ENCODE data around the gene GPR3.

GPR3 gene

DNA sequence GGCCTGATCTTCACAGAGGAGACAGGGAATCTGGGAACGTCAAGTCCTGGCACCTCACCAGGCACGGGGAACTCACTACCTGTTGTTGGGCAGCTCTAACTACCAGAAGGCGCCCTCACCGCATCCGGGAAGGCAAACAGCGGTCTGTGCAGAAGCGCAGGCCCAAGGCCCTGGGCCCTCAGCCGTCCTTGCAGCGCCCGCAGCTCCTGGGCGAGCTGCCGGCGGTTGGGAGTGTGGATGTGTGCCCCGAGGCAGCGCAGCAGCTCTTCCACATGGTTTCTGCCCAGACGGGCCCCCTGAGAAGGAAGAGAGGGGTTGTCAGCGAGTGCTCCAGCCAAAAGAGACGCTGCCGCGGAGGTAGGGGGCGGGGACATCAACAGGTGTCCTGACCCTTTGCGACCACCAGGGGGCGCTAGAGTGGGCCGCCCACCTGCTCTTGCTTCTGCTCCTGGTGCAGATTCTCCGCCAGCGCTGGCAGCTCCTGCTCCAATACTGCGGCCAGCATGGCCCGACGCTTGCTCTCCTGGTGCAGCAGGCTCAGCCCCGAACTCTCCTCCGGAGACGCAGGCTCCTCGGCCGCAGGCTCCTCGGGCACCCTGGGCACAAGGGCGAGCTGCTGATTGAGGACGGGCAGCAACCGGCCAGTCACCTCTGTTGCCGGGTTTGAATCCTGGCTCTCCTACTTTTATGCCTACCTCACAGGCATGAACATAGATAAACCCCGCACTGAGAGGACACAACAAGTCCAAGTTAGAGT lies 35.0 kb upstream of the GPR3 start:
- Histone ChIP-seq H3K27me3 (replicated peaks; ENCODE audit: control insufficient read depth, insufficient read depth, low read length) (no peaks in the 10 kb centered on the region), H3K36me3 (ENCODE audit: control insufficient read depth, insufficient read depth, low read length) (no peaks in the 10 kb centered on the region; the same call in 1 of the 2 replicates), H3K4me3 (replicated peaks; ENCODE audit: low read depth, low read length) (peak overlapping the region; percentile 50)
- TF ChIP-seq, protein P1, sequence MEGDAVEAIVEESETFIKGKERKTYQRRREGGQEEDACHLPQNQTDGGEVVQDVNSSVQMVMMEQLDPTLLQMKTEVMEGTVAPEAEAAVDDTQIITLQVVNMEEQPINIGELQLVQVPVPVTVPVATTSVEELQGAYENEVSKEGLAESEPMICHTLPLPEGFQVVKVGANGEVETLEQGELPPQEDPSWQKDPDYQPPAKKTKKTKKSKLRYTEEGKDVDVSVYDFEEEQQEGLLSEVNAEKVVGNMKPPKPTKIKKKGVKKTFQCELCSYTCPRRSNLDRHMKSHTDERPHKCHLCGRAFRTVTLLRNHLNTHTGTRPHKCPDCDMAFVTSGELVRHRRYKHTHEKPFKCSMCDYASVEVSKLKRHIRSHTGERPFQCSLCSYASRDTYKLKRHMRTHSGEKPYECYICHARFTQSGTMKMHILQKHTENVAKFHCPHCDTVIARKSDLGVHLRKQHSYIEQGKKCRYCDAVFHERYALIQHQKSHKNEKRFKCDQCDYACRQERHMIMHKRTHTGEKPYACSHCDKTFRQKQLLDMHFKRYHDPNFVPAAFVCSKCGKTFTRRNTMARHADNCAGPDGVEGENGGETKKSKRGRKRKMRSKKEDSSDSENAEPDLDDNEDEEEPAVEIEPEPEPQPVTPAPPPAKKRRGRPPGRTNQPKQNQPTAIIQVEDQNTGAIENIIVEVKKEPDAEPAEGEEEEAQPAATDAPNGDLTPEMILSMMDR (IDR thresholded peaks at IDR 0.05; ENCODE audit: insufficient read depth, low read length, poor library complexity, severe bottlenecking), result peak; percentile 97
- DNase-seq (ENCODE audit: extremely low read depth, insufficient read length), result peak; percentile 80

DNA sequence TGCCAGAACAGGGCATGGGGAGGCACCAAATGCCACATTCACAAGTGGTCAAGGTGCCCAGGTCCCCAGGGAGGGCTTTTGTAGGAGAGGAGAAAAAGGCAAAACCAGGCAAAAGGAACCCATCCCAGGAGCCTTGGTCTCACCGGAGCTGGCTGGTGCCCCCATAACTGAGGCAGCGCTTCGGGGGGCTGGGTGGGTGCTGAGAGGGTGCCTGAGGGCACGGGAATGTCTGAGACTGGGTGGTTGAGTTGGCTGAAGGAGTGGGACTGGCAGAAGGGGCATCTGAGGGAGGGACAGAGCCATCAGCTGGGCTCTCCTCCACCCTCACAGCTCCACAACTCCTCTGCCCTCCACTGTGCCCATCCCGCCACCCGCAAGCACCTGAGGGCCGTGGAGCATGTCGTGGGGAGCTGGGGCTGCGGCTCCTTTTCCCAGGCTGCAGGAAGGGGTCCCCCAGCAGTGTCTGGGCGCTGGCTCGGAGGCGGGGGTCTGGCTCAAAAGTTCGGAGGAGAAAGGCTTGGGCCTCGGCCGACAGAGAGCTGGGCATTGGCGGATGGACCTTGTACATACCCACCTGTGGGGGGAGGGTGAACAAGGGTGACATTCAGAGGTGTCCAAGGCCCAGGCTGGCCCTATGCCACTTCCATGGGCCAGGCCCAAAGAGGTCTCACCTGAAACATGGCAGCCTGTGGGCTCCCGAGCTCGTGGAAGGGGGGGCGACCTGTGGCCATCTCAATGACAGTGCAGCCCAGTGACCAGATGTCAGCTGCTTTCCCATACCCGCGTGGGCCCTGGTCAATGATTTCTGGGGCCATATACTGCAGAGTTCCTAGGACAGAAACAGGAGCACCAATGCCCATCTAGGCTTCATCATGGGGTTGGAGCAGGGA lies 34.1 kb upstream of the GPR3 start:
- Histone ChIP-seq H3K27me3 (replicated peaks; ENCODE audit: control insufficient read depth, insufficient read depth, low read length) (no peaks in the 10 kb centered on the region), H3K36me3 (ENCODE audit: control insufficient read depth, insufficient read depth, low read length) (no peaks in the 10 kb centered on the region), H3K4me3 (replicated peaks; ENCODE audit: low read depth, low read length) (no peak overlapping the region)
- no peak for DNase-seq (ENCODE audit: extremely low read depth, insufficient read length)
- TF ChIP-seq, protein P1 (IDR thresholded peaks at IDR 0.05; ENCODE audit: insufficient read depth, low read length, poor library complexity, severe bottlenecking), result no peak

DNA sequence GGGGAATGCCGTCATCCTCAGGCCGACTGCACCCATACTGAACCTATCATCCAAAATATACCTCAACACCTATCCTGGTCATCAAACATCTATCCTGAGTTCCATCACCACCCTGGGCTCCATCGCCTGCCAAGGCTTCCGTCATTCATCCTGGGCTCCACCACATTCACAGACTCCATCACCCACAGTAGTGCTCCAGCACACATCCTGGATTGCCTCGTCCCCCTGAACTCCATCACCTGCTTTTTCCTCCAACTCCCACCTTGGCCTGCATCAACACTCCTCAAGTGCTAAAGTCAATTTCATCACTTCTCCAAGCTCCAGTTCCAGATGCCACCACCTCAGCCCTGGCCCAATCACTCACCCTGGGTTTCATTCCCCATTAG lies 33.5 kb upstream of the GPR3 start:
- TF ChIP-seq, protein P1 (IDR thresholded peaks at IDR 0.05; ENCODE audit: insufficient read depth, low read length, poor library complexity, severe bottlenecking), result no peak
- no peaks in the 10 kb centered on the region for H3K27me3 ChIP-seq (replicated peaks; ENCODE audit: control insufficient read depth, insufficient read depth, low read length)
- DNase-seq (ENCODE audit: extremely low read depth, insufficient read length), result no peak
- H3K4me3 ChIP-seq (replicated peaks; ENCODE audit: low read depth, low read length), result no peak overlapping the region
- no peaks in the 10 kb centered on the region for H3K36me3 ChIP-seq (ENCODE audit: control insufficient read depth, insufficient read depth, low read length)

DNA sequence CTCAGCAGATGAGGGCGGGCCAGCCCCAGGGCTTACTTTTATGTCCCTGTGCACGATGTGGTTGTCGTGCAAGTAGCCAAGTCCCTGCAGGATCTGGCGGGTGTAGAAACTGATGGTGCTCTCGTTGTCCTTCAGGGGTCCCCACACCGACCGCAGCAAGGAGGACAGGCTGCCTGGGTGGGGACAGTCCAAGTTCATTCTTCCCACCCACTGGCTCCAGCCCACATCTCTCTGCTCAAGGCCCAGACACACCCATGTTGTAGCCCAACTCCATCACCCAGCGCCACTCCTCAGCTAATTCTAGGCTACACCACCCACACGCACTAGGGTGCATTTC lies 32.6 kb upstream of the GPR3 start:
- Histone ChIP-seq H3K27me3 (replicated peaks; ENCODE audit: control insufficient read depth, insufficient read depth, low read length) (no peaks in the 10 kb centered on the region), H3K4me3 (replicated peaks; ENCODE audit: low read depth, low read length) (peak overlapping the region; percentile 47), H3K36me3 (ENCODE audit: control insufficient read depth, insufficient read depth, low read length) (no peaks in the 10 kb centered on the region)
- DNase-seq (ENCODE audit: extremely low read depth, insufficient read length), result no peak
- TF ChIP-seq, protein P1 (IDR thresholded peaks at IDR 0.05; ENCODE audit: insufficient read depth, low read length, poor library complexity, severe bottlenecking), result no peak

DNA sequence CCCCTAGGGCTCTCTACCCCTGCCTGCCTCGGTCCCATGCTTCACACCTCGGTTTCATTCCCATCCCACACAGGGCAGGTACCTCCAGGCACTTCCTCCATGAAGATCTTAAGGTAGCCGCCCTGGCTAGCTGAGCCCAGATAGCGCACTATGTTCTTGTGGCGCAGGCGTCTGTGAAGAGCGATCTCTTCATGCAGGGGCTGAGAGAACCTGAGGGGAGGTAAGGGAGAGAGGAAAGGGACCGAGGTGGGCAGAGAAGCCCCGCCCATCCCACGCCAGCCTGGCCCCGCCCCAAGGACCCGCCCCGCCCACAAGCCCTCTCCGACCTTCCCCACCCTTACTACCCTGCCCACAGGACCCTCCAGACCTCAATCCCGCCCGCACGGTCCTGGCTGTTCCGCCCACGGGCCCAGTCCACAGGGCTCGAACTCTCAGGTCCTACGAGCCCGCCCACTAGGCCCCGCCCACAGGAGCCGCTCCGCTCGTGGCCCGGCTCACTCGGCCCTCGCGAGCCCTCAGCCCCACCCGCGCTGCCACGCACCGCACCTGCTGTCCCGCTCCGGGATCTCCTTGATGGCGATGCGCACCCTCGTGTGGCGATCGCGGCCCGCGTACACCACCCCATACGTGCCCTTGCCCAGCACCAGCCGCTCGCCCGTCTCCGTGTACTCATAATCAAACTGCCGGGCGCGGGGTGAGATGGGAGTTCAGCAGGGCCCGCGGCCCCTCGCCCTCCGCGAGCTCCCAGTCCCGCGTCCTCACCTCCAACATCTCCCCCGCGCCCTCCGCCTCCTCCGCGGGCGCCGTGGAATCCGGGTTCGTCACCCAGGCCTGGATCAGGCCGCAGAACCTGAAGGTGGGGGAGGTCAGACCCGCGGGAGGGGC lies 32.0 kb upstream of the GPR3 start:
- peak; percentile 56 for DNase-seq (ENCODE audit: extremely low read depth, insufficient read length)
- TF ChIP-seq, protein P1 (IDR thresholded peaks at IDR 0.05; ENCODE audit: insufficient read depth, low read length, poor library complexity, severe bottlenecking), result no peak
- peak overlapping the region; percentile 47 for H3K4me3 ChIP-seq (replicated peaks; ENCODE audit: low read depth, low read length)
- H3K36me3 ChIP-seq (ENCODE audit: control insufficient read depth, insufficient read depth, low read length), result no peaks in the 10 kb centered on the region
- H3K27me3 ChIP-seq (replicated peaks; ENCODE audit: control insufficient read depth, insufficient read depth, low read length), result no peaks in the 10 kb centered on the region

Data from GM06990 (cell line).